GM18870 (cell line): ENCODE data around the gene CD209.

Experiments used
- ATAC-seq: cut with Tn5 transposase; IDR thresholded peaks from one replicate; pipeline ENCODE4 v1.9.1; 2021; ENCODE audit warnings: moderate library complexity; ENCODE audit not compliant: unreplicated experiment

The CD209 gene

GRCh38 chr19:7739211-7739755 is 8.1 kb downstream of the CD209 start:
- no peak for ATAC-seq

- no peak for ATAC-seq
Measured at GRCh38 chr19:7738023-7738422, 9.3 kb downstream of the CD209 start.

- ATAC-seq = no peak
Measured at GRCh38 chr19:7737215-7737614, 10.1 kb downstream of the CD209 start.

- ATAC-seq = no peak
Measured at GRCh38 chr19:7736148-7736547, 11.2 kb downstream of the CD209 start.

GRCh38 chr19:7734220-7735203 is 12.8 kb downstream of the CD209 start:
- ATAC-seq = no peak

GRCh38 chr19:7733376-7733775 is 14.0 kb downstream of the CD209 start:
- no peak for ATAC-seq

- ATAC-seq = no peak
Measured at GRCh38 chr19:7732045-7732444, 15.3 kb downstream of the CD209 start, which contains the start of gene CLEC4G. TSS of gene CLEC4G (minus strand) at chr19:7732110. CDS start at chr19:7732102, 8 bp downstream.

GRCh38 chr19:7731615-7732014 is 15.7 kb downstream of the CD209 start:
- ATAC-seq = no peak

- ATAC-seq = no peak
Measured at GRCh38 chr19:7731218-7731595, 16.1 kb downstream of the CD209 start.

GRCh38 chr19:7730286-7731217 is 16.8 kb downstream of the CD209 start:
- ATAC-seq = no peak

GRCh38 chr19:7729831-7730285 is 17.5 kb downstream of the CD209 start:
- ATAC-seq = no peak

GRCh38 chr19:7729211-7729610 is 18.1 kb downstream of the CD209 start:
- ATAC-seq = no peak

- no peak for ATAC-seq
Measured at GRCh38 chr19:7725791-7726190, 21.5 kb downstream of the CD209 start.

GRCh38 chr19:7722231-7722651 is 25.1 kb downstream of the CD209 start:
- ATAC-seq = no peak

GRCh38 chr19:7720351-7720750 is 27.0 kb downstream of the CD209 start:
- no peak for ATAC-seq

- ATAC-seq = no peak
Measured at GRCh38 chr19:7718668-7719067, 28.7 kb downstream of the CD209 start.

- ATAC-seq = no peak
Measured at GRCh38 chr19:7716762-7717161, 30.6 kb downstream of the CD209 start.

GRCh38 chr19:7715671-7716070 is 31.7 kb downstream of the CD209 start:
- ATAC-seq = no peak

- ATAC-seq = no peak
Measured at GRCh38 chr19:7710616-7711015, 36.7 kb downstream of the CD209 start.

GRCh38 chr19:7709932-7710460 is 37.3 kb downstream of the CD209 start:
- no peak for ATAC-seq

GRCh38 chr19:7706955-7707456 is 40.3 kb downstream of the CD209 start:
- no peak for ATAC-seq
